HCT116 (cell line): ENCODE results near the gene KCNH5. TPM values are rescaled to one million over a fixed set of nuclear protein-coding genes. Genes with fewer than 3 reads are reported as not detected.

Experiments used
- ATAC-seq: fragments of 200-7000 bp; cut with Tn5 transposase; 2 replicates; pipeline ENCODE4 v1.9.1; 2020; ENCODE audit warnings: mild to moderate bottlenecking, moderate library complexity
- BruUV-seq: library from RNA; stranded (reverse); fragments of 400-500 nt; replicated peaks from 2 replicates; lab custom pipeline; 2021; lab: Mats Ljungman, UMichigan
- CTCF ChIA-PET: fragments of 300-600 bp; sonication (Branson Sonifier 250); formaldehyde crosslinking; loops from one replicate; lab custom pipeline; 2021; ENCODE audit warnings: antibody characterized with exemption; lab: Charles Lee
- POLR2A ChIA-PET: fragments of 300-600, 350-600 bp; sonication (Branson Sonifier 250); formaldehyde crosslinking; loops from one replicate; lab custom pipeline; 2021; ENCODE audit warnings: antibody characterized with exemption; lab: Charles Lee
- RAD21 ChIA-PET, 2 experiments: fragments of 300-600 bp; sonication (Branson Sonifier 250); formaldehyde crosslinking; loops; one replicate each; lab custom pipeline; 2023; ENCODE audit warnings: low total read pairs in 2 of 2; ENCODE audit not compliant: uncharacterized antibody in 2 of 2, unreplicated experiment in 2 of 2, low non-redundant PET in 1 of 2; lab: Charles Lee
- DNase-seq: peaks from one replicate; pipeline ENCODE4 v3.0.0-alpha.2; 2010; ENCODE audit warnings: low read depth, low spot score
- H2AFZ ChIP-seq: fragments of 200-600 bp; shearing (Covaris generic), sonication (generic); 2 replicates; pipeline ENCODE4 v1.6.1; 2017; ENCODE audit warnings: low read depth, mixed run types, mixed read lengths, antibody characterized with exemption, low read length; ENCODE audit not compliant: poor library complexity, severe bottlenecking
- H3K27ac ChIP-seq: 2 replicates; pipeline ENCODE4 v1.5.1; 2012; ENCODE audit warnings: low read depth, low read length
- H3K27me3 ChIP-seq: fragments of 200-600 bp; sonication (generic); 2 replicates; pipeline ENCODE4 v1.6.1; 2016; ENCODE audit warnings: mixed run types, low read length, mixed read lengths; ENCODE audit not compliant: insufficient read depth
- H3K36me3 ChIP-seq, 2 experiments: fragments of 200-500 bp in 1 of 2; fragments of 200-600 bp in 1 of 2; sonication (Bioruptor generic) in 1 of 2; sonication (generic) in 1 of 2; 2 replicates each; pipeline versions ENCODE4 v1.5.1 to v1.6.1; 2014 to 2016; ENCODE audit warnings: low read length in 2 of 2, inconsistent platforms in 1 of 2, mixed read lengths in 1 of 2, mixed run types in 1 of 2; ENCODE audit not compliant: insufficient read depth in 2 of 2, control insufficient read depth in 1 of 2
- H3K4me1 ChIP-seq, 2 experiments: fragments of 200-600 bp in 1 of 2; sonication (generic) in 1 of 2; 2 replicates each; pipeline versions ENCODE4 v1.5.1 to v1.6.1; 2012 to 2017; ENCODE audit warnings: low read length in 2 of 2, inconsistent platforms in 1 of 2, mild to moderate bottlenecking in 1 of 2, mixed read lengths in 1 of 2, mixed run types in 1 of 2, moderate library complexity in 1 of 2; ENCODE audit not compliant: insufficient read depth in 2 of 2, control insufficient read depth in 1 of 2
- H3K4me2 ChIP-seq: fragments of 200-600 bp; sonication (generic); 2 replicates; pipeline ENCODE4 v1.6.1; 2017; ENCODE audit warnings: mixed run types, low read length, mixed read lengths
- H3K4me3 ChIP-seq, 2 experiments: fragments of 200-600 bp in 1 of 2; sonication (generic) in 1 of 2; replicated peaks in 1 of 2; 2 replicates each; pipeline ENCODE4 v1.5.1; 2011 to 2016; ENCODE audit warnings: low read length in 2 of 2, control low read depth in 1 of 2, low read depth in 1 of 2, mild to moderate bottlenecking in 1 of 2, mixed read lengths in 1 of 2, mixed run types in 1 of 2
- H3K79me2 ChIP-seq: fragments of 200-600 bp; sonication (generic); 2 replicates; pipeline ENCODE4 v1.6.1; 2017; ENCODE audit warnings: mild to moderate bottlenecking, mixed run types, low read length, moderate library complexity, mixed read lengths; ENCODE audit not compliant: insufficient read depth
- H3K9ac ChIP-seq: fragments of 200-600 bp; sonication (generic); 2 replicates; pipeline ENCODE4 v1.6.1; 2016; ENCODE audit warnings: low read length, mixed read lengths
- H3K9me2 ChIP-seq: fragments of 200-600 bp; sonication (generic), shearing (Covaris generic); 2 replicates; pipeline ENCODE4 v1.6.1; 2017; ENCODE audit warnings: mixed run types, mild to moderate bottlenecking, moderate library complexity; ENCODE audit not compliant: insufficient read depth
- H3K9me3 ChIP-seq, 2 experiments: fragments of 200-500 bp in 1 of 2; fragments of 200-600 bp in 1 of 2; sonication (Bioruptor generic) in 1 of 2; sonication (generic) in 1 of 2; 2 replicates each; pipeline ENCODE4 v1.6.1; 2014 to 2017; ENCODE audit warnings: low read length in 2 of 2, mixed read lengths in 2 of 2, inconsistent platforms in 1 of 2, low read depth in 1 of 2, mild to moderate bottlenecking in 1 of 2, mixed run types in 1 of 2, moderate library complexity in 1 of 2; ENCODE audit not compliant: control insufficient read depth in 1 of 2, insufficient read depth in 1 of 2
- H4K20me1 ChIP-seq: fragments of 200-600 bp; sonication (generic), shearing (Covaris generic); 2 replicates; pipeline ENCODE4 v1.6.1; 2017; ENCODE audit warnings: mixed run types, mild to moderate bottlenecking, moderate library complexity; ENCODE audit not compliant: insufficient read depth
- CTCF ChIP-seq, 3 experiments: fragments of 200-600 bp in 1 of 3; sonication (generic) in 1 of 3; IDR thresholded peaks in 2 of 3; conservative IDR thresholded peaks in 1 of 3; 2 replicates each; pipeline ENCODE4 v1.5.1; 2012 to 2017; ENCODE audit warnings: low read depth in 2 of 3, low read length in 2 of 3, antibody characterized with exemption in 1 of 3, borderline replicate concordance in 1 of 3, control low read depth in 1 of 3, mild to moderate bottlenecking in 1 of 3, mixed read lengths in 1 of 3, mixed run types in 1 of 3, moderate library complexity in 1 of 3; ENCODE audit not compliant: insufficient read depth in 1 of 3
- EGR1 ChIP-seq: IDR thresholded peaks from 2 replicates; pipeline ENCODE4 v1.6.1; 2012; ENCODE audit warnings: low read depth
- EZH2phosphoT487 ChIP-seq: fragments of 200-600 bp; IDR thresholded peaks from 2 replicates; pipeline ENCODE4 v1.6.1; 2018; ENCODE audit warnings: antibody characterized with exemption, borderline replicate concordance
- FOSL1 ChIP-seq: IDR thresholded peaks from 2 replicates; pipeline ENCODE4 v1.6.1; 2012; ENCODE audit warnings: low read depth
- POLR2A ChIP-seq: IDR thresholded peaks from 2 replicates; pipeline ENCODE4 v1.7.0; 2011; ENCODE audit warnings: borderline replicate concordance; ENCODE audit not compliant: insufficient read depth, insufficient read length; ENCODE audit errors: extremely low read depth
- SIN3A ChIP-seq: IDR thresholded peaks from 2 replicates; pipeline ENCODE4 v1.6.1; 2012; ENCODE audit warnings: low read depth
- SP1 ChIP-seq: IDR thresholded peaks from 2 replicates; pipeline ENCODE4 v1.6.1; 2012; ENCODE audit warnings: low read depth
- SRF ChIP-seq: IDR thresholded peaks from 2 replicates; pipeline ENCODE4 v1.6.1; 2012; ENCODE audit warnings: low read depth
- TCF7L2 ChIP-seq: IDR thresholded peaks from 2 replicates; pipeline ENCODE4 v1.7.0; 2011; ENCODE audit warnings: borderline replicate concordance, inconsistent platforms; ENCODE audit not compliant: insufficient read depth, insufficient read length; ENCODE audit errors: extremely low read depth
- YY1 ChIP-seq: IDR thresholded peaks from 2 replicates; pipeline ENCODE4 v1.6.1; 2011; ENCODE audit warnings: low read length, low read depth, moderate library complexity, mild to moderate bottlenecking; ENCODE audit not compliant: insufficient replicate concordance; ENCODE audit errors: extremely low read depth
- ZFX ChIP-seq: fragments of 450-650 bp; IDR thresholded peaks from 2 replicates; pipeline ENCODE4 v1.6.1; 2017
- ZNF274 ChIP-seq: fragments of 200-500 bp; sonication (Bioruptor generic); IDR thresholded peaks from 2 replicates; pipeline ENCODE4 v1.6.1; 2014; ENCODE audit warnings: mild to moderate bottlenecking, low read depth, low read length, inconsistent platforms
- intact Hi-C: fragments of 100-400 bp; cut with micrococcal nuclease; formaldehyde crosslinking; loops from 2 replicates; pipeline ENCODE4 v1.10.0; 2022
- total RNA-seq: library from RNA; stranded (reverse); gene quantifications from one replicate; pipeline ENCODE4 v1.2.1, GENCODE V29; 2021; ENCODE audit not compliant: unreplicated experiment
- TF ChIP-seq, protein P1 (sequence below): IDR thresholded peaks from 2 replicates; pipeline ENCODE4 v1.6.1; 2012
- TF ChIP-seq, protein P2 (sequence below): IDR thresholded peaks from 2 replicates; pipeline ENCODE4 v1.6.1; 2012; ENCODE audit warnings: low read depth

Gene KCNH5
- total RNA-seq, 1 experiment from 2014 or later: not detected

DNA sequence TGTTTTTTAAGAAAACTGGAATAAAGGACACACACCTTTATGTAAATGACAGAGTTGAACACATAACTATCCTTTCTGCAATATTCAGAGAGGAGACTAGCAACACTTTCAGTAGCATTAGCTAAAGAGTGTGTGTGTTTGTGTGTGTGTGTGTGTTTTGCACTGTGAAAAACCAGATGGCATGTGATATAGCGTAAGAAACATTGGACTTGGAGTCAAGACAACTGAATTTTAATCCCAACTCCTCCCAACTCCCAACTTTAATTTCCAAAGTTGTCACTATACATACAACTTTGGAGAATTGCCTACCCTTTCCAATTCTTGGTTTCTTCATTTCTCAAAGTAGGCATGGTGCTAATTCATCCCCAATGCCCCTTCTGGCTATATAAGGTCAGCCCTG, 347.8 kb downstream of the KCNH5 start (continued):
- TF ChIP-seq CTCF (IDR thresholded peaks at IDR 0.05 in 2 of 3, conservative IDR thresholded peaks at IDR 0.05 in 1 of 3; ENCODE audit: borderline replicate concordance in 1 of 3, insufficient read depth in 1 of 3, low read depth in 2 of 3, low read length in 2 of 3) (no peak), SP1 (no peak), EGR1 (no peak)
- TF ChIP-seq, all 23 proteins: peak for 0

- Histone ChIP-seq H3K9me3 (peaks cover 5 to 15% of the 10 kb centered on the region in 2 experiments; a peak in 2 of 4 replicates), H3K4me3 (no peak overlapping the region), H2AFZ (no peak overlapping the region), H3K36me3 (no peaks in the 10 kb centered on the region), H3K27me3 (no peaks in the 10 kb centered on the region), H3K27ac (no peak overlapping the region), H3K4me1 (no peaks in the 10 kb centered on the region), H3K9ac (no peak overlapping the region), H3K9me2 (no peaks in the 10 kb centered on the region), H3K79me2 (no peaks in the 10 kb centered on the region), H4K20me1 (no peaks in the 10 kb centered on the region; the same call in 1 of the 2 replicates), H3K4me2 (no peak overlapping the region)
- intact Hi-C loops: no loop called here
- DNase-seq (no peak), ATAC-seq (no peak)
- RAD21 ChIA-PET: no interaction called here
- no TSS peak for BruUV-seq
- POLR2A ChIA-PET: no interaction called here
- CTCF ChIA-PET: no interaction called here
- TF ChIP-seq SRF: no peak
- TF ChIP-seq, protein P1, sequence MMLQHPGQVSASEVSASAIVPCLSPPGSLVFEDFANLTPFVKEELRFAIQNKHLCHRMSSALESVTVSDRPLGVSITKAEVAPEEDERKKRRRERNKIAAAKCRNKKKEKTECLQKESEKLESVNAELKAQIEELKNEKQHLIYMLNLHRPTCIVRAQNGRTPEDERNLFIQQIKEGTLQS: no peak
- TF ChIP-seq FOSL1: no peak
- TF ChIP-seq ZFX: no peak
- no peak for TF ChIP-seq YY1
- no peak for TF ChIP-seq TCF7L2
- no peak for TF ChIP-seq SP1
- TF ChIP-seq, protein P2, sequence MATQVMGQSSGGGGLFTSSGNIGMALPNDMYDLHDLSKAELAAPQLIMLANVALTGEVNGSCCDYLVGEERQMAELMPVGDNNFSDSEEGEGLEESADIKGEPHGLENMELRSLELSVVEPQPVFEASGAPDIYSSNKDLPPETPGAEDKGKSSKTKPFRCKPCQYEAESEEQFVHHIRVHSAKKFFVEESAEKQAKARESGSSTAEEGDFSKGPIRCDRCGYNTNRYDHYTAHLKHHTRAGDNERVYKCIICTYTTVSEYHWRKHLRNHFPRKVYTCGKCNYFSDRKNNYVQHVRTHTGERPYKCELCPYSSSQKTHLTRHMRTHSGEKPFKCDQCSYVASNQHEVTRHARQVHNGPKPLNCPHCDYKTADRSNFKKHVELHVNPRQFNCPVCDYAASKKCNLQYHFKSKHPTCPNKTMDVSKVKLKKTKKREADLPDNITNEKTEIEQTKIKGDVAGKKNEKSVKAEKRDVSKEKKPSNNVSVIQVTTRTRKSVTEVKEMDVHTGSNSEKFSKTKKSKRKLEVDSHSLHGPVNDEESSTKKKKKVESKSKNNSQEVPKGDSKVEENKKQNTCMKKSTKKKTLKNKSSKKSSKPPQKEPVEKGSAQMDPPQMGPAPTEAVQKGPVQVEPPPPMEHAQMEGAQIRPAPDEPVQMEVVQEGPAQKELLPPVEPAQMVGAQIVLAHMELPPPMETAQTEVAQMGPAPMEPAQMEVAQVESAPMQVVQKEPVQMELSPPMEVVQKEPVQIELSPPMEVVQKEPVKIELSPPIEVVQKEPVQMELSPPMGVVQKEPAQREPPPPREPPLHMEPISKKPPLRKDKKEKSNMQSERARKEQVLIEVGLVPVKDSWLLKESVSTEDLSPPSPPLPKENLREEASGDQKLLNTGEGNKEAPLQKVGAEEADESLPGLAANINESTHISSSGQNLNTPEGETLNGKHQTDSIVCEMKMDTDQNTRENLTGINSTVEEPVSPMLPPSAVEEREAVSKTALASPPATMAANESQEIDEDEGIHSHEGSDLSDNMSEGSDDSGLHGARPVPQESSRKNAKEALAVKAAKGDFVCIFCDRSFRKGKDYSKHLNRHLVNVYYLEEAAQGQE: no peak
- no peak for TF ChIP-seq EZH2phosphoT487
- no peak for TF ChIP-seq POLR2A
- TF ChIP-seq ZNF274: no peak
- TF ChIP-seq CTCF (IDR thresholded peaks at IDR 0.05 in 2 of 3, conservative IDR thresholded peaks at IDR 0.05 in 1 of 3; ENCODE audit: borderline replicate concordance in 1 of 3, insufficient read depth in 1 of 3, low read depth in 2 of 3, low read length in 2 of 3): no peak
- no peak for TF ChIP-seq SIN3A
Observed at GRCh38 chr14:62696929-62697328, 348.3 kb downstream of the KCNH5 start.
